GM23248 (cell line): Measurements from ENCODE around the gene RALGPS1. TPM values are rescaled to one million over a fixed set of nuclear protein-coding genes. Genes with fewer than 3 reads are reported as not detected.

Source experiments
- DNase-seq: peaks from one replicate; pipeline ENCODE4 v3.0.0-alpha.2; 2015
- H2AFZ ChIP-seq: fragments of 200-600 bp; sonication (generic); 2 replicates; pipeline ENCODE4 v1.6.1; 2016; ENCODE audit warnings: antibody characterized with exemption
- H3F3A ChIP-seq: fragments of 200-600 bp; sonication (generic); 2 replicates; pipeline ENCODE4 v1.6.1; 2016; ENCODE audit warnings: mild to moderate bottlenecking, antibody characterized with exemption, mixed run types; ENCODE audit not compliant: insufficient read depth
- H3K27ac ChIP-seq: fragments of 200-600 bp; sonication (generic); 2 replicates; pipeline ENCODE4 v1.5.1; 2016; ENCODE audit warnings: mild to moderate bottlenecking
- H3K27me3 ChIP-seq: fragments of 200-600 bp; sonication (generic); replicated peaks from 2 replicates; pipeline ENCODE4 v1.6.1; 2016; ENCODE audit warnings: mild to moderate bottlenecking; ENCODE audit not compliant: insufficient read depth
- H3K36me3 ChIP-seq: fragments of 200-600 bp; sonication (generic); 2 replicates; pipeline ENCODE4 v1.6.1; 2016; ENCODE audit warnings: low read depth, mild to moderate bottlenecking
- H3K4me1 ChIP-seq: fragments of 200-600 bp; sonication (generic); 2 replicates; pipeline ENCODE4 v1.6.1; 2016; ENCODE audit warnings: mild to moderate bottlenecking; ENCODE audit not compliant: insufficient read depth
- H3K4me2 ChIP-seq: fragments of 200-600 bp; sonication (generic); one replicate; pipeline ENCODE4 v1.6.1; 2016; ENCODE audit warnings: mild to moderate bottlenecking; ENCODE audit not compliant: unreplicated experiment
- H3K4me3 ChIP-seq: fragments of 200-600 bp; sonication (generic); 2 replicates; pipeline ENCODE4 v1.5.1; 2016; ENCODE audit warnings: mild to moderate bottlenecking
- H3K79me2 ChIP-seq: fragments of 200-600 bp; sonication (generic); 2 replicates; pipeline ENCODE4 v1.6.1; 2016; ENCODE audit warnings: mild to moderate bottlenecking; ENCODE audit not compliant: insufficient read depth
- H3K9ac ChIP-seq: fragments of 200-600 bp; sonication (generic); 2 replicates; pipeline ENCODE4 v1.6.1; 2016; ENCODE audit warnings: mild to moderate bottlenecking
- H3K9me2 ChIP-seq: fragments of 200-600 bp; sonication (generic); 2 replicates; pipeline ENCODE4 v1.6.1; 2016; ENCODE audit warnings: mixed run types, mild to moderate bottlenecking, moderate library complexity; ENCODE audit not compliant: insufficient read depth
- H3K9me3 ChIP-seq: fragments of 200-600 bp; sonication (generic); one replicate; pipeline ENCODE4 v1.6.1; 2017; ENCODE audit warnings: low read depth
- H4K20me1 ChIP-seq: fragments of 200-600 bp; sonication (generic); 2 replicates; pipeline ENCODE4 v1.6.0; 2016; ENCODE audit not compliant: insufficient read depth
- EZH2 ChIP-seq: fragments of 200-600 bp; sonication (generic); IDR thresholded peaks from 2 replicates; pipeline ENCODE4 v1.6.1; 2018; ENCODE audit warnings: antibody characterized with exemption, mild to moderate bottlenecking; ENCODE audit not compliant: insufficient read depth, poor library complexity, severe bottlenecking
- EZH2phosphoT487 ChIP-seq: fragments of 200-600 bp; sonication (generic); IDR thresholded peaks from 2 replicates; pipeline ENCODE4 v1.6.1; 2018; ENCODE audit warnings: antibody characterized with exemption, moderate library complexity, mild to moderate bottlenecking, low read depth; ENCODE audit not compliant: insufficient read depth
- WGBS, 2 experiments: methylation state at CpG; one replicate each; pipeline ENCODE4 v1.1.6; 2015 to 2017; ENCODE audit warnings: low lambda C conversion rate in 2 of 2, low coverage in 1 of 2; ENCODE audit errors: missing lambda C conversion rate in 2 of 2; 5-methylcytosine and 5-hydroxymethylcytosine counted together
- in situ Hi-C: fragments of 300-500 bp; cut with MboI; formaldehyde crosslinking; loops from 2 replicates; pipeline ENCODE4 v1.15.0; 2020
- polyA plus RNA-seq: library from polyadenylated mRNA; unstranded; fragments of >200 nt; fragmentation: Nextera tagmentation; extraction: Ambion mirVana; gene quantifications from 2 replicates; pipeline ENCODE4 v1.2.1, GENCODE V29; 2016
- total RNA-seq: library from RNA; depleted of rRNA; stranded (reverse); fragments of >200 nt; shearing (Covaris generic); gene quantifications from 2 replicates; pipeline ENCODE4 v1.2.3, GENCODE V29; 2014

Gene RALGPS1
- total and polyA plus RNA-seq, 2 experiments from 2014 or later: 0.54 to 1.8 TPM

DNA sequence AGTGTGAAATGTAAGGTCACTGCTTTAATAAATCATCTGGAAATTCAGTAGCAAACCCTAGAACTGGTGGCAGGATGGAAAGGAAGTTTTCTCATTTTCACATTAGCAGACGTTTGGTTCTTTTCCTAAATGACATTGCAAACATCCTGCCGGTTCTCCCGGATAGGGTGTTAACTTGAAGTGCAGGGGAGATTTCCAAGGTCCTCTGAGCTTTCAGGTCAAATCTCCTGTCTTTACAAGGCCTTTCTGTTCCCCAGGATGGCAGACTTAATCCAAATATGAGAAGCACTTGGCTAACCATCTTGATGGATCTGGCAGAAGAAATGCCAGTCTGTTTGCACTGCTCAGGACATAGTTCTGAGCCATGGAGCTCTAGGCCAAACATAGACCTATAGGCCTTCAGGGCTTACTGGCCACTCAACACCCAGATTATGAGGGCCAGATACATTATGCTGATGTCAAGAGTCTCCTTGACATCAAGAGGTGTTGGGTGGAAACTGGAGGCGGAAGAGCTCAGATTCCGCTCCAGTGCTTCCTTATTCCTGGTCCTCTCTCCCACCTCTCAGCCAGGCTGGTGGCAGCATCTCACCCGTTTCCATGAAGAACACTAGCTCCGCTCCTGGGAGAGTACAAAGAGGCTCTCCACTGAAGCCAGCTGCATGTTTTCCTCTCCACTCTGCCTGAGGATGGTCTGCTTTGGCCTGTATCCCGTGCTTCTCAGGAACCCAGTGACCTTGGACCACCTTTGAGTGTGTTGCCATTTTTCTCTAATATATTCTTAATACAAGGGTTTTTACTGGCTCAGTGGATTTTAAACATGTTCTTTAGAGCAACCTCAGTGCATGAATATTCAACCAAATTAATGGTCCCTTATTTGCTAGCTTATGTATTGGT is 61.0 kb downstream of the RALGPS1 start:
- WGBS, 2 experiments: 79 to 82% methylated on average over 8 of the region's 8 CpGs
- no peak for TF ChIP-seq EZH2
- TF ChIP-seq EZH2phosphoT487: no peak

DNA sequence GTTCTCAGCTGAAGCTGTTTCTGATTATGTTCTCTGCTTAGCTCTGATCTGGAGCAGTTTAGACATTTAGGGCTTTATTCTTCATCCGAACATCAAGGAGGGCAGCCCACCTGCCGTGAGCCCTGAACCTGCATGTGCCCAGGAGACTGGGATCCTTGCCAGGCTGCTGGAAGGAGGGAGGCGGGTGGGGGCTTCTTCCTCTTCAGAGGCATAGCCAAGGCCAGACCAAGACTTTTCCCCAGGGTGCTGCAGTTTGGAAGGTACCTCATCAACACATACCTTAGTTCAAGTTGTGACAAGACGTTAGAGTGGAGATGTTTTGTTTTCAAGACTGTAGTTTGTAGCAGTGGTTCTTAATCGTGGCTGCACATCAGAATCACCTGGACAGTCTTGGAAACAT is 64.9 kb downstream of the RALGPS1 start:
- 60 to 61% methylated on average over 5 of the region's 5 CpGs for WGBS, 2 experiments

More for the DNA sequence above, 61.0 kb downstream of the RALGPS1 start:
- H3K36me3 ChIP-seq: no peaks in the 10 kb centered on the region
- H3K27ac ChIP-seq: no peak overlapping the region
- in situ Hi-C loops: no loop called here
- no peak for DNase-seq
- no peaks in the 10 kb centered on the region for H3K9me3 ChIP-seq
- H3K4me3 ChIP-seq: no peak overlapping the region
- H3K4me1 ChIP-seq: no peaks in the 10 kb centered on the region
- no peaks in the 10 kb centered on the region; the same call in 1 of the 2 replicates for H3K27me3 ChIP-seq
- no peaks in the 10 kb centered on the region for H3K79me2 ChIP-seq
- no peaks in the 10 kb centered on the region for H3K9me2 ChIP-seq
- no peak overlapping the region for H3K9ac ChIP-seq
- no peak overlapping the region for H3K4me2 ChIP-seq
- H4K20me1 ChIP-seq: no peaks in the 10 kb centered on the region
- 0 out of 2 replicates have a peak, but pooled peaks cover 6% of the 10 kb centered on the region for H3F3A ChIP-seq
- H2AFZ ChIP-seq: no peak overlapping the region

DNA sequence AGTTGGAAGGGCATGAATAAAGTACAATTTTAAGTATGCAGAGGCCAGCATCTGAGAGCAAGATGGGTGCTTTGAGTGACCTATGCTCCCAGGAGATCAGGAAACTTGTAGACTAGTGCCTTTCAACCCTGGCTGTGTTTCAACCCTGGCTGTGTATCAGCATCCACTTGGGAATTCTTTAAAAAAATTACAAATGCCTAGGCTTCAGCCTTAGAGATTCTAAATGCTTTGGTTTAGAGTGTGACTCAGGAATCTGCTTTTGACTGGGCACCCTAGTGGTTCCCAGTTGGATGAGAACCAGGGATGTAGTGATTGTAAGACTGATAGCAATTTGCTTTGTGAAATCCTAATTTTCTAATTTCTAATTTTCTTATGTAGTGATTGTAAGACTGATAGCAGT is 65.6 kb downstream of the RALGPS1 start:
- Histone ChIP-seq H3K9me3 (no peaks in the 10 kb centered on the region), H3K4me2 (no peak overlapping the region), H3K36me3 (no peaks in the 10 kb centered on the region), H4K20me1 (no peaks in the 10 kb centered on the region), H3K27me3 (no peaks in the 10 kb centered on the region), H2AFZ (no peak overlapping the region), H3K9me2 (no peaks in the 10 kb centered on the region), H3F3A (0 out of 2 replicates have a peak, but pooled peaks cover 13% of the 10 kb centered on the region), H3K79me2 (no peaks in the 10 kb centered on the region), H3K4me3 (no peak overlapping the region), H3K27ac (no peak overlapping the region), H3K9ac (no peak overlapping the region), H3K4me1 (peaks cover 3% of the 10 kb centered on the region; the same call in 1 of the 2 replicates)
- in situ Hi-C loops: no loop called here
- DNase-seq: peak; percentile 49
- TF ChIP-seq EZH2 (no peak), EZH2phosphoT487 (no peak)

More for the DNA sequence above, 64.9 kb downstream of the RALGPS1 start:
- no peaks in the 10 kb centered on the region for H3K36me3 ChIP-seq
- H3K9ac ChIP-seq: no peak overlapping the region
- H2AFZ ChIP-seq: no peak overlapping the region
- in situ Hi-C loops: no loop called here
- no peaks in the 10 kb centered on the region for H3K4me1 ChIP-seq
- H3K27ac ChIP-seq: no peak overlapping the region
- no peak overlapping the region for H3K4me3 ChIP-seq
- 0 out of 2 replicates have a peak, but pooled peaks cover 11% of the 10 kb centered on the region for H3F3A ChIP-seq
- H3K27me3 ChIP-seq: no peaks in the 10 kb centered on the region
- no peak for DNase-seq
- H4K20me1 ChIP-seq: no peaks in the 10 kb centered on the region
- no peaks in the 10 kb centered on the region for H3K9me3 ChIP-seq
- TF ChIP-seq EZH2phosphoT487: no peak
- TF ChIP-seq EZH2: no peak
- no peak overlapping the region for H3K4me2 ChIP-seq
- H3K9me2 ChIP-seq: no peaks in the 10 kb centered on the region
- no peaks in the 10 kb centered on the region for H3K79me2 ChIP-seq

DNA sequence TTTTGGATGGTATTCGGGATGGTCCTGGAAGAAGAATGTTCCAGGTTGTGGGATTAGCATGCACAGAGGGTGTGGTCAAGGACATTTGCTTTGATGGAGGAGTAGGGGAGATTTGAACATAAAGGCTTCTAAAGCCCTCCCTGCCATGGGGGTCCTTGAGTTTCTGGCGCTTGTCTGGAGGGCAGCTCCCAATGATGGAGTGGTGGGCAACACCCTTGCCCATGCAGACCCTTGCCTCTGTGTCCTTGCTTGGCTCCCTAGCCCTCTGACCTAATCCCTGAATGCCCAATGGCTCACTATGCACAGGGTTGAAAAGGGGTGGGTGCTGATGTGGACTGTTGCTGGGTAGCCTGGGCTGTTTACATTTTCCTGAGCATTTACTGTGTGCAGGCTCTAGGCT is 66.6 kb downstream of the RALGPS1 start:
- no peak overlapping the region for H3K4me2 ChIP-seq
- no peaks in the 10 kb centered on the region for H3K79me2 ChIP-seq
- no peaks in the 10 kb centered on the region for H3K27me3 ChIP-seq
- no peak for DNase-seq
- no peaks in the 10 kb centered on the region for H3K9me3 ChIP-seq
- no peak overlapping the region for H3K9ac ChIP-seq
- H3K4me1 ChIP-seq: peaks cover 12% of the 10 kb centered on the region
- no peak overlapping the region for H3K4me3 ChIP-seq
- in situ Hi-C loops: no loop called here
- H2AFZ ChIP-seq: no peak overlapping the region
- 87 to 89% methylated on average over 1 to 2 of the region's 2 CpGs for WGBS, 2 experiments
- H3F3A ChIP-seq: peaks cover 20% of the 10 kb centered on the region; the same call in 1 of the 2 replicates
- no peaks in the 10 kb centered on the region for H4K20me1 ChIP-seq
- H3K9me2 ChIP-seq: no peaks in the 10 kb centered on the region
- H3K27ac ChIP-seq: no peak overlapping the region
- no peak for TF ChIP-seq EZH2phosphoT487
- TF ChIP-seq EZH2: no peak
- no peaks in the 10 kb centered on the region for H3K36me3 ChIP-seq
